IMR-90 (cell line): ENCODE results near the gene NR5A2. TPM values are rescaled to one million over a fixed set of nuclear protein-coding genes. Genes with fewer than 3 reads are reported as not detected.

ENCODE experiments used
- ATAC-seq: fragments of 200-7000 bp; cut with Tn5 transposase; 2 replicates; pipeline ENCODE4 v1.9.1; 2020; ENCODE audit warnings: low read depth, mild to moderate bottlenecking, moderate library complexity
- BruUV-seq: library from RNA; stranded (reverse); fragments of 400-500 nt; replicated peaks from 2 replicates; lab custom pipeline; 2021; lab: Mats Ljungman, UMichigan
- CTCF ChIA-PET: fragments of 300-600 bp; formaldehyde crosslinking; extraction: SDS; loops from one replicate; lab custom pipeline; 2021; ENCODE audit warnings: antibody characterized with exemption; lab: Yijun Ruan, JAX
- POLR2A ChIA-PET: fragments of 300-600 bp; sonication (Branson Sonifier 250); formaldehyde crosslinking; loops from one replicate; lab custom pipeline; 2022; ENCODE audit warnings: antibody characterized with exemption; ENCODE audit not compliant: unreplicated experiment; lab: Charles Lee
- DNase-seq: peaks from one replicate; pipeline ENCODE4 v3.0.0; 2013
- H2AFZ ChIP-seq: replicated peaks from 2 replicates; pipeline ENCODE3; 2013; ENCODE audit warnings: low read length, mild to moderate bottlenecking; ENCODE audit not compliant: poor library complexity
- H2AK5ac ChIP-seq: 2 replicates; pipeline ENCODE4 v1.6.1; 2013; ENCODE audit warnings: low read depth, low read length, inconsistent platforms
- H2AK9ac ChIP-seq: replicated peaks from 2 replicates; pipeline ENCODE3; 2013; ENCODE audit warnings: mild to moderate bottlenecking, low read depth, low read length, moderate library complexity; ENCODE audit not compliant: poor library complexity
- H2BK120ac ChIP-seq: 2 replicates; pipeline ENCODE4 v1.6.1; 2013; ENCODE audit warnings: low read depth, low read length, inconsistent platforms
- H2BK15ac ChIP-seq: 3 replicates; pipeline ENCODE4 v1.6.1; 2013; ENCODE audit warnings: low read depth, low read length, inconsistent platforms
- H2BK20ac ChIP-seq: 2 replicates; pipeline ENCODE4 v1.6.1; 2013; ENCODE audit warnings: low read depth, mild to moderate bottlenecking, inconsistent platforms, low read length, moderate library complexity
- H2BK5ac ChIP-seq: 2 replicates; pipeline ENCODE4 v1.6.1; 2013; ENCODE audit warnings: mild to moderate bottlenecking, low read depth, low read length, inconsistent platforms; ENCODE audit not compliant: poor library complexity, severe bottlenecking
- H3K14ac ChIP-seq: replicated peaks from 2 replicates; pipeline ENCODE4 v1.6.1; 2013; ENCODE audit warnings: low read depth, low read length, inconsistent platforms
- H3K18ac ChIP-seq: 2 replicates; pipeline ENCODE4 v1.6.1; 2013; ENCODE audit warnings: low read depth, low read length, control low read depth
- H3K23ac ChIP-seq: 2 replicates; pipeline ENCODE4 v1.6.1; 2013; ENCODE audit warnings: low read depth, low read length, inconsistent platforms
- H3K27ac ChIP-seq: 2 replicates; pipeline ENCODE4 v1.5.1; 2013; ENCODE audit warnings: mild to moderate bottlenecking, control low read depth, low read length; ENCODE audit not compliant: insufficient read depth
- H3K27me3 ChIP-seq: 2 replicates; pipeline ENCODE4 v1.6.1; 2013; ENCODE audit warnings: low read length; ENCODE audit not compliant: control insufficient read depth, insufficient read depth
- H3K36me3 ChIP-seq: 2 replicates; pipeline ENCODE4 v1.6.1; 2013; ENCODE audit warnings: low read length, mixed read lengths; ENCODE audit not compliant: control insufficient read depth, insufficient read depth
- H3K4ac ChIP-seq: 2 replicates; pipeline ENCODE4 v1.6.1; 2013; ENCODE audit warnings: low read depth, low read length, inconsistent platforms
- H3K4me1 ChIP-seq: 2 replicates; pipeline ENCODE4 v1.6.1; 2013; ENCODE audit warnings: low read length, mixed read lengths; ENCODE audit not compliant: control insufficient read depth, insufficient read depth
- H3K4me2 ChIP-seq: 2 replicates; pipeline ENCODE4 v1.6.1; 2013; ENCODE audit warnings: low read depth, mild to moderate bottlenecking, control low read depth, low read length, moderate library complexity
- H3K4me3 ChIP-seq: 2 replicates; pipeline ENCODE4 v1.5.1; 2013; ENCODE audit warnings: low read depth, mild to moderate bottlenecking, control low read depth, low read length, moderate library complexity; ENCODE audit not compliant: insufficient read depth
- H3K56ac ChIP-seq: 2 replicates; pipeline ENCODE4 v1.6.1; 2013; ENCODE audit warnings: low read length, inconsistent platforms; ENCODE audit not compliant: insufficient read depth; ENCODE audit errors: extremely low read depth
- H3K79me1 ChIP-seq, 2 experiments: 2 replicates each; pipeline ENCODE4 v1.6.1; 2013; ENCODE audit warnings: low read length in 2 of 2, inconsistent platforms in 1 of 2, low read depth in 1 of 2
- H3K9ac ChIP-seq: 2 replicates; pipeline ENCODE4 v1.6.1; 2013; ENCODE audit warnings: low read depth, low read length, control low read depth
- H3K9me1 ChIP-seq: 2 replicates; pipeline ENCODE4 v1.6.1; 2013; ENCODE audit warnings: low read length, inconsistent platforms; ENCODE audit not compliant: insufficient read depth
- H3K9me3 ChIP-seq: 2 replicates; pipeline ENCODE4 v1.6.1; 2013; ENCODE audit warnings: low read length; ENCODE audit not compliant: control insufficient read depth, insufficient read depth
- H4K20me1 ChIP-seq: 2 replicates; pipeline ENCODE4 v1.6.1; 2013; ENCODE audit warnings: low read length, inconsistent platforms; ENCODE audit not compliant: insufficient read depth
- H4K5ac ChIP-seq: 2 replicates; pipeline ENCODE4 v1.6.1; 2013; ENCODE audit warnings: mild to moderate bottlenecking, low read depth, low read length, control low read depth
- H4K8ac ChIP-seq, 2 experiments: 2 replicates each; pipeline ENCODE4 v1.6.1; 2013; ENCODE audit warnings: low read depth in 2 of 2, low read length in 2 of 2, control low read depth in 1 of 2, inconsistent platforms in 1 of 2
- H4K91ac ChIP-seq: 2 replicates; pipeline ENCODE4 v1.6.1; 2013; ENCODE audit warnings: low read depth, low read length, inconsistent platforms; ENCODE audit not compliant: insufficient read depth
- MAFK ChIP-seq: IDR thresholded peaks from 2 replicates; pipeline ENCODE4 v1.6.1; 2012; ENCODE audit warnings: low read depth, low read length, improper control_type of control experiment
- MAZ ChIP-seq: IDR thresholded peaks from 2 replicates; pipeline ENCODE4 v1.6.1; 2012; ENCODE audit warnings: low read depth, mild to moderate bottlenecking, low read length, improper control_type of control experiment, moderate library complexity, borderline replicate concordance
- NFE2L2 ChIP-seq: fragments of 150-350 bp; IDR thresholded peaks from 2 replicates; pipeline ENCODE4 v1.6.1; 2016; ENCODE audit warnings: low read depth, mild to moderate bottlenecking, low read length
- RFX5 ChIP-seq: IDR thresholded peaks from 2 replicates; pipeline ENCODE4 v1.8.0; 2012; ENCODE audit warnings: low read depth, mild to moderate bottlenecking, low read length, moderate library complexity
- WGBS, 2 experiments: methylation state at CpG; one replicate each; pipeline versions ENCODE4 v1.1.5 to v1.1.7; 2013; ENCODE audit warnings: missing lambda C conversion rate in 2 of 2; ENCODE audit not compliant: insufficient read length in 1 of 2; ENCODE audit errors: extremely low coverage in 2 of 2; 5-methylcytosine and 5-hydroxymethylcytosine counted together
- dilution Hi-C: fragments of 300-500 bp; cut with HindIII; formaldehyde crosslinking; loops from one replicate; pipeline ENCODE4 v1.14.3; 2018; ENCODE audit warnings: low sequenced_read_pairs; ENCODE audit not compliant: unreplicated experiment
- in situ Hi-C: fragments of 300-500 bp; cut with MboI; formaldehyde crosslinking; loops from 3 replicates; pipeline ENCODE4 v1.14.3; 2019; ENCODE audit warnings: low sequenced_read_pairs, inconsistent platforms, mixed read lengths
- intact Hi-C: fragments of 100-400 bp; cut with micrococcal nuclease; formaldehyde crosslinking; loops from 2 replicates; pipeline ENCODE4 v1.10.0; 2022
- polyA plus RNA-seq, 3 experiments: library from polyadenylated mRNA; depleted of rRNA; stranded (reverse); fragments of >200 nt; gene quantifications; 2 replicates each; pipeline ENCODE4 v1.2.3, GENCODE V29; 2012; ENCODE audit warnings: low replicate concordance in 1 of 3
- total RNA-seq: library from RNA; depleted of rRNA; stranded (reverse); fragments of >200 nt; gene quantifications from 2 replicates; pipeline ENCODE4 v1.2.3, GENCODE V29; 2012

NR5A2 gene
- total and polyA plus RNA-seq, 2 of the 4 experiments (the other 2 are of a cell fraction) = 0.03 to 0.18 TPM

GRCh38 chr1:199979071-199979470 lies 48.4 kb upstream of the NR5A2 start:
- WGBS, 2 experiments = no CpG with 5 or more reads among the region's 1 CpG
- no peak overlapping the region for H2AK5ac ChIP-seq
- H3K23ac ChIP-seq = no peak overlapping the region
- no peak overlapping the region for H3K4me3 ChIP-seq
- ChIA-PET CTCF (interaction anchor here (0.8 kb wide), 1 partner anchor 299 kb away, joined by 4 read pairs; no protein-coding TSS in a partner anchor), POLR2A (no interaction called here)
- H2AK9ac ChIP-seq = no peak overlapping the region
- H4K20me1 ChIP-seq = no peaks in the 10 kb centered on the region
- ATAC-seq (no peak), DNase-seq (no peak)
- intact Hi-C loops = no loop called here
- peaks cover 4% of the 10 kb centered on the region; the same call in 1 of the 2 replicates for H3K4me1 ChIP-seq
- no peak overlapping the region for H2BK120ac ChIP-seq
- peaks cover 5% of the 10 kb centered on the region for H3K27me3 ChIP-seq
- H3K9me1 ChIP-seq = no peaks in the 10 kb centered on the region
- H2BK15ac ChIP-seq = no peak overlapping the region
- no peak overlapping the region for H3K56ac ChIP-seq
- H3K27ac ChIP-seq = no peak overlapping the region
- H3K9me3 ChIP-seq = no peaks in the 10 kb centered on the region
- no peak overlapping the region for H3K14ac ChIP-seq
- no peak overlapping the region for H3K4me2 ChIP-seq
- no peak overlapping the region for H3K18ac ChIP-seq
- no peak overlapping the region for H4K8ac ChIP-seq
- no peak overlapping the region for H4K5ac ChIP-seq
- no peak overlapping the region for H4K91ac ChIP-seq
- BruUV-seq = no TSS peak
- no peaks in the 10 kb centered on the region for H3K79me1 ChIP-seq
- no peak overlapping the region for H2BK5ac ChIP-seq
- H3K4ac ChIP-seq = no peak overlapping the region
- dilution Hi-C loops = no loop called here
- TF ChIP-seq NFE2L2 (no peak), RFX5 (no peak), MAZ (no peak), MAFK (no peak)
- H3K9ac ChIP-seq = no peak overlapping the region
- H2AFZ ChIP-seq = no peak overlapping the region
- no peak overlapping the region for H2BK20ac ChIP-seq
- H3K36me3 ChIP-seq = no peaks in the 10 kb centered on the region
- in situ Hi-C loops = no loop called here
